HG03039 (cell line): ENCODE measurements around the gene CANT1.
"Not testable (repeated sequence)": the region's sequence is repeated elsewhere in the genome, so short reads cannot be mapped to it uniquely, and the experiment has no call there.

Source experiments
- ATAC-seq: cut with Tn5 transposase; IDR thresholded peaks from one replicate; pipeline ENCODE4 v1.9.1; 2021; ENCODE audit warnings: mild to moderate bottlenecking, moderate library complexity; ENCODE audit not compliant: unreplicated experiment

Gene CANT1

DNA sequence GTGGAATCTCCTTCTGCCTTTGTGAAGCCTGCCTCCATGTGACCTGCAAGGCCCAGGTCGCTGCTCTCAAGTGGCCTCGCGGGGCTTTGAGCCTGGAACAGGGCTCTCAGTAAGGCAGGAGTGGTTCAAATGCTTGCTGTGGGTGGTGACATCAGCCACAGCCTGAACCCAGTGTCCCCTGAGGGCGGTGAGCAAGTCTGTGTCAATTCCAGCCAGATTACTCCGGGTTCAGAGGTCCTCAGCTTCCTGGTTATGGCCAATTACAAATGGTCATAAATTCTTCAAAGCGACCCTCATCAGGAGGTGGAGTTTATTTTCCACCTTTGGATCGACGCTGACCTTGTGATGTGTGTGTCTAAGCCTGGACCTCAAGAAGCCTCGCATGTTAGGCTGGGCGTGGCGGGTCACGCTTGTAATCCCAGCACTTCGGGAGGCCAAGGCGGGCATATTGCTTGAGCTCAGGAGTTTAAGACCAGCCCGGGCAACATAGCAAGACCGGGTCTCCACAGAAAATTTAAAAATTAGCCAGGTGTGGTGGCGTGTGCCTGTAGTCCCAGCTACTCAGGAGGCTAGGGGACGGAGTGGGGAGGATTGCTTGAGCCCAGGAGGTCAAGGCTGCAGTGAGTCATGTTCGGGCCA is 47.1 kb downstream of the CANT1 start:
- ATAC-seq, result no peak

GRCh38 chr17:78961571-78961970 is 48.0 kb downstream of the CANT1 start:
- ATAC-seq, result no peak

DNA sequence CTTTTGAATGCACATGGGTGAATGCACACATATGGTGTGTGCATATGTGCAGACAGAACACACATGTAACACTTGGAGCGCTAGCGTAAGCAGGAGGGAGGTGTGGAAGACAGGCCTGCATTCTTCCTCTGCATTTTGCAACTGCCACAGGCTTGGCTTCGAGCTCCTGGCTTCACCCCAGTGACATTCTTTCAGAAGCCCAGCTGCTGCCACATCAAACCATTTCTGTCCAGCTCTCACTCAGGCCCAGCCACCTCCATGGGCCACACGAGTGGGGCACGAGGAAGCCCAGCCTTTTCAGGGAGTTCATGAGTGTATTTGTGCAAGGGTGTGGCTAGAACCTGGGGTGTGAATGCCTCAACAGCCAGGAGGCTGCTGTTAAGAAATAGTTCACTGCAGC is 48.6 kb downstream of the CANT1 start:
- no peak for ATAC-seq

DNA sequence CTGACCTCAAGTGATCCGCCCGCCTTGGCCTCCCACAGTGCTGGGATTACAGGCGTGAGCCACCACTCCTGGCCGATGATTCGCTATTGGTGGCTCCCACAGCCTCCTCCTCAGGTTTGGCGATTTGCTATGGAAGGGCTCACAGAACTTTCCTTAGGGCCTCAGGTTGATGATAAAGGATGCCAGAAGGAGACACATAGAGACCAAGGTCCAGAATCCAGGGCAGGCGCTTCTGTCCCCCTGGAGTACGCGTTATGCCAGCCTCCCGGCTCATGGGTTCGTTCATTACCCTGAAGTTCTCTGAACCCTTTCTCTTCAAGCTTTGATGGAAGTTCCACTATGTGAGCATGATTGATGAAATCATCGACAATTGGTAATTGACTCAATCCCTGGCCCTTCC is 49.8 kb downstream of the CANT1 start:
- ATAC-seq, result no peak

DNA sequence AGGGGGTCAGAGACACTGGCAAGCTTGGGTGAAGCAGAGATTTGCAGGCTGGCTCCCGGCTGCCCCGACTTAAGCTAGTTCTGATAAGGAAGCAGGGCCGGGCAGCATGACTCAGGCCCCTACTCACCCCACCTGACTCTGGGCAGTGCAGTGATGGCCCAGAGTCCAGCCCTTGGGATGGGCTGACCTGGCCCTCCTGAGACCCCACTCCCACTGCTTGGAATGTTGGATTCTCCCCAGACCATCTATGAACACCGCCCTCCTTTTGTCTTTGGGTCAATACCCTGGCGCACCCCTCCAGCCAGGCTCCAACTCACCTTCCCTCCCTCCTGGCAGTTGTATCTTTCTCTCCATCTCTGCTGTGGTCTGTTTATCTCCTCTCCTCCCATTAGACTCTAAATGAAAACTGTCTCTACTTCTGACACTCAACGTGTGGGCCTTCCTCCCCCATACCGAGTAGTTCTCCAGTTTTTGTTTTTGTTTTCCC is 50.9 kb downstream of the CANT1 start:
- no peak for ATAC-seq

DNA sequence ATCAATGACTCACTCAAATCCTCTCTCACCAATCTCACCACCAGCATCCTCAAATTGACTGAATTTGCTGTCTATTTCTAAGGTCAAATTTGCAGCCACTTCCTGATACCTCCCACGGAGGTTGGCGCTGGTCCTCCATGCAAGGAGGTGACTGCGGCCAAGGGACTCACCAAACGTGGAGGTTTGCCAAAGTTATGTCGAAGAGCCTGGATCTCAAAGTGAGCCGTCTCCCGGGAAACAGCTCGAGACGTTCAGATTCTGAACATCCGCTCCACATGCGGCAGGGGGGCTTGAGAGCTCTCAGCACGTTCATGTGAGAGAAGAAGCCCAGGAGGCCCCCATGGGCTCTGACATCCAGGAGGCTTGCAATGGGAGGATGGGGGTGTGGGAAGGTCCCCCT is 52.4 kb downstream of the CANT1 start:
- no peak for ATAC-seq

DNA sequence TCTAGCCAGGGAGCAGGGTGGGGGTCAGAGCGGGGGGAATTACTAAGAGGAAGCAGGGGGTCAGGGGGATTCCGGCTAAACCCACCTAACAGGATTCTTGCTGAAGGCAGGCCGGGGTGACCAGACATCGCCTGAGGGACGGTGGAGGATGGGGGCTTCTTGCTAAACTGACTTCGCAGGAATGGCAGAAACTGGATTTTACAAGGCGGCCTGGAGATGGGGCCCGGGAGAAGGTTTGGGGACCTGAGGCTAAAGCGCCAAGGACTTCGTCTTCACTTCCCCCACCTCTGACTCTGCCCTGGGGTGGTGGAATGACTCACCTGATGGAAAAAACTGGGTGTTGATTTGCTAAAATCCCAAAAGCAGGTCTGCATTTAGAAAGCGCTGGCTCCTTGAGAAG is 53.3 kb downstream of the CANT1 start:
- no peak for ATAC-seq

DNA sequence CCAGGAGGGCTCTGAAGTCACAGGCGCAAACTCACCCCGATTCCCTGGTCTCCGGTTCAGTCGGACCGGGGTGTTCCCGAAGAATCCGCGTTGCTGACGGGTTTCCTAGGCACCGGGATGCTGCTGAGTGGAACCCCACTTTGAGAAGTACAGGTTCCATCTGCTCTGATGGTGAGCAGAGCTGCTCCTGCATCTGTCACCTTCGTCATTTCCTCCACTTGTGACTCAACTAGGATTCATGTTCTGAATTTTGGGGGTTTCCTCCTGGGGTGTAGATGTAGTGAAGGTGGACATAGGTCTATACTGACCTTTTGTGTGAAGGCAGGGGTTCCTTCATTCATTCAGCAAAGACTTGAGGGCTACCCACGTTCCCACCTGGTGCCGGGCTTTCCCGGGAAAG is 54.9 kb downstream of the CANT1 start:
- no peak for ATAC-seq

GRCh38 chr17:78953356-78954350 is 55.9 kb downstream of the CANT1 start:
- ATAC-seq, result no peak

- ATAC-seq, result no peak
Measured at GRCh38 chr17:78952706-78953105, 56.9 kb downstream of the CANT1 start.

- ATAC-seq, result no peak
Measured at GRCh38 chr17:78951967-78952551, 57.5 kb downstream of the CANT1 start.

DNA sequence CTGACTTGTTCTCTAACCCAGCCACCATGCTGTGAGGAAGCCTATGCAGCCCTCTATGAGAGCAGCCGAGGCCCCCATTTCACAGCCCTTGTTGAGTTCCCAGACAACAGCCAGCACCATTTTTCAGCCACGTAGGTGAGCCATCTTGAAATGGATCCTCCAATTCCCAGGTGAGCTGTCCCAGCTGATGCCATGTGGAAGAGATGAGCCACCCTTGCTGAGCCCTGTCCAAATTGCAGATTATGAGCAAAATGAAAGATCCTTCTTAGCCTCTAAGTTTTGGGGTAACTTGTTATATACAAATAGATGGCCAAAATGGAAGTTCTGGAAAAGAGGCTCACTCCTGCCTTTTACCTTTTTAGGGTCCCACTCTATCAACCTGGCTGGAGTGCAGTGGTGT is 58.7 kb downstream of the CANT1 start:
- ATAC-seq, result no peak

- no peak for ATAC-seq
Measured at GRCh38 chr17:78947235-78948149, 62.1 kb downstream of the CANT1 start.

GRCh38 chr17:78946631-78947030 is 62.9 kb downstream of the CANT1 start:
- no peak for ATAC-seq

DNA sequence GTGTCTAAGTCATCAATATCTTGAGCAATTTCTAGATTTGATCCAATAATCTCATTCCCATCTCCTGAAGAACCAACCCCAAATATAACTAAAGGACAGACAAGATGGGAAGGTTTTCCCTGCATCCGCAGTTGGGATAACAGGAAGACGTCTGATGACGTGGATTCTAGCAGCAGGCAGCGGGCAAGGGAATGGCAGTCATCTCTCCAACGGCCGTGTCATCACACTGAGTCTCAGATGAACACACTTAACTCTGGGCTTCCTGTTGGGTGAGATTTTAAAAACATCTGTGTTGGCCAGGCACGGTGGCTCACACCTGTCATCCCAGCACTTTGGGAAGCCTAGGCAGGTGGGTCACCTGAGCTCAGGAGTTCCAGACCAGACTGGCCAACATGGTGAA is 63.4 kb downstream of the CANT1 start:
- no peak for ATAC-seq

DNA sequence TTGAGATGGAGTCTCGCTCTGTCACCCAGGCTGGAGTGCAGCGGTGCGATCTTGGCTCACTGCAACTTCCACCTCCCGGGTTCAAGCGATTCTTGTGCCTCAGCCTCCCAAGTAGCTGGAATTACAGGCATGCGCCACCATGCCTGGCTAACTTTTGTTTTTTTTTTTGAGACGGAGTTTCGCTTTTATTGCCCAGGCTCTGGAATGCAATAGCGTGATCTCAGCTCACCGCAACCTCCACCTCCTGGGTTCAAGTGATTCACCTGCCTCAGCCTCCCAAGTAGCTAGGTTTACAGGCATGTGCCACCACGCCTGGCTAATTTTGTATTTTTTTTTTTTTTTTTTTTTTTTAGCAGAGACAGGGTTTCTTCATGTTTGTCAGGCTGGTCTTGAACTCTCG is 64.1 kb downstream of the CANT1 start:
- not testable (repeated sequence) for ATAC-seq

GRCh38 chr17:78944956-78945355 is 64.6 kb downstream of the CANT1 start:
- ATAC-seq, result no peak

DNA sequence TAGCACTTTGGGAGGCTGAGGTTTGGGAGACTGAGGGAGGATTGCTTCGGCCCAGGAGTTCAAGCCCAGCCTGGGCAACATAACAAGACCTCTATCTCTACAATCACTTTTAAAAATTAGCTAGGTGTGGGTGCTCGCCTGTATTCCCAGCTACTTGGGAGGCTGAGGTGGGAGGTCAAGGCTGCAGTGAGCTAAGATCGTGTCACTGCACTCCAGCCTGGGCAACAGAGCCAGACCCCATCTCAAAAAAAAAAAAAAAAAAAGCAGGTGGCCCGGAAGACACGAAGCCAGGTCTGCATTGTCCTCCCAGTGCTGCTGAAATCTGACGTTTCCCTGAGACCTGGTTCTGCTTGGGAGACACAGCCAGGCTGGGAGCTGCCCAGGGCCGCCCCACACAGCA is 65.5 kb downstream of the CANT1 start:
- ATAC-seq, result no peak
